GM10248 (cell line): ENCODE data around the gene ZNF777.
"Not testable (repeated sequence)": the region's sequence is repeated elsewhere in the genome, so short reads cannot be mapped to it uniquely, and the experiment has no call there.

Experiments
- CTCF ChIA-PET: fragments of 300-600 bp; sonication (Branson Sonifier 250); formaldehyde crosslinking; extraction: SDS; loops from one replicate; lab custom pipeline; 2021; ENCODE audit warnings: antibody characterized with exemption; lab: Yijun Ruan, JAX
- POLR2A ChIA-PET: fragments of 350-650 bp; sonication (Branson Sonifier 250); formaldehyde crosslinking; extraction: SDS; loops from one replicate; lab custom pipeline; 2020; ENCODE audit warnings: antibody characterized with exemption; lab: Yijun Ruan, JAX
- DNase-seq: peaks from one replicate; pipeline ENCODE4 v3.0.0; 2012; ENCODE audit errors: extremely low spot score
- CTCF ChIP-seq: IDR thresholded peaks from 2 replicates; pipeline ENCODE4 v1.5.1; 2012; ENCODE audit warnings: mild to moderate bottlenecking, low read depth; ENCODE audit errors: extremely low read depth, missing control alignments, control extremely low read depth

Gene ZNF777

GRCh38 chr7:149414745-149415390 is 46.0 kb downstream of the ZNF777 start:
- POLR2A ChIA-PET = no interaction called here
- DNase-seq = no peak
- no peak for TF ChIP-seq CTCF
- CTCF ChIA-PET = interaction anchor here (1.3 kb wide), 1 partner anchor 210 kb away, joined by 3 read pairs; no protein-coding TSS in a partner anchor

DNA sequence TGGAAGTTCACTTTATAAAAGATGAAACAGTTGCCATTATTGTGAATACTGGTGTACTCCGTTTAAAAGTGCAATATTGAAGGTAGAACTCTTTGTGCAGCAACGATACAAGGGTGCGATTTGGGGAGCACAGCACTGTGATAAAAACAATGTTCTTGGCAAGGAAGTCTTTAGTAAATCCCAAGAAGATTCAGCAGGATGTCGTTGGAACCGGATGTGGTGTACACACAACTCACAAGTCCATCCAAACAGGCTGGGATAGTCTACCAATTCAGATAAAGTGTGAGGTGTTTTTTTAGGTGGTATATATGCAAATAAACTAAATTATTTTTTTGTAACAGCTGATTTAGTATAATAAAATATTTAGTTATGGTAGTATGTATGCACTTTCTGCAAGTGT is 46.7 kb downstream of the ZNF777 start:
- no peak for TF ChIP-seq CTCF
- CTCF ChIA-PET = interaction anchor here (1.3 kb wide), 1 partner anchor 211 kb away, joined by 3 read pairs; no protein-coding TSS in a partner anchor
- no peak for DNase-seq
- POLR2A ChIA-PET = no interaction called here

- CTCF ChIA-PET = interaction anchor here (0.9 to 1.3 kb wide), 3 partner anchors 9 to 11 kb away, joined by 3 to 5 read pairs (median 3); no protein-coding TSS in a partner anchor
- POLR2A ChIA-PET, DNase-seq: not testable (repeated sequence)
Measured at GRCh38 chr7:149413083-149413482, 47.8 kb downstream of the ZNF777 start.

DNA sequence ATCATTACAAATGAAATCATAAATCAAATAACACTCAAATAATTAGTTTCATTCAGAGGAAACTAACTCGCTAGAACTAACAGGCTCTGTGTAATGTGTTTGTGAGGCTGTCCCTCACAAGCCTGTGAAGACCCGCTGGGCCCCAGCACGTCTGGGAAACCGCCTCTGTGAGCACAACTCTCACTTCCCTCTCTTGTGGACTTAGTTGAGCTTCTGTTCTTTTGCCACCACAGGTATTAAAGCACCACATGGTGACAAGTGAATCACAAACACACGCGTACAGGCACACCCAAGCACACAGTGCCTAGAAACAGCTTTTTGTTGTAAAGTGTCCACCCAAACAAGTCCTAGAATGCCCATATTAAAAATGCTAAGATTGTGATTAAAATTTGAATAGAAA is 51.0 kb downstream of the ZNF777 start:
- ChIA-PET CTCF (interaction anchor here (1.5 to 4.6 kb wide), 2 partner anchors 13 to 216 kb away, joined by 3 to 26 read pairs; no protein-coding TSS in a partner anchor), POLR2A (no interaction called here)
- DNase-seq = peak; percentile 54
- no peak for TF ChIP-seq CTCF

- DNase-seq = no peak
- ChIA-PET POLR2A (no interaction called here), CTCF (interaction anchor here (1.0 to 1.2 kb wide), 2 partner anchors 11 to 95 kb away, joined by 3 to 4 read pairs; no protein-coding TSS in a partner anchor)
Measured at GRCh38 chr7:149404825-149405224, 56.0 kb downstream of the ZNF777 start.

DNA sequence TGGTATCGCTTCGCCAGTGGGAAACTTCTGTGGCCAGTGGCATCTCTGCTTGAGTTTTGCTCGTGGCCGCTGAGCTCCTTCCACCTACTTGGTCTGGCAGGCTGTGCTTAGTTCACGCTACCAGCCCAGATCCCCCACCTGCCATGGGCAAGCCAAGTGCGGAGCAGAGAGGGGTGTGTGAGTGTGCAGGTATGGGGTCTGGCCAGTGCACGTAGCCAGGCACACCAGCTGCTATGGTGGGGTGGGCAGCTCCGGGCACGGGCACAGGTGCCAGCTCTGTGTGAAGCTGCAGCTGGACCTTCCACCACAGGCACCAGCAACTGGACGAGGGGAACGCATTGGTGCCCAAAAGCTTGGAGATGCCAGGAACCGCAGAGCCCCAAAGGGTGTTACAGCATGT is 56.5 kb downstream of the ZNF777 start:
- CTCF ChIA-PET = interaction anchor here (1.0 to 1.2 kb wide), 2 partner anchors 11 to 94 kb away, joined by 3 to 4 read pairs; no protein-coding TSS in a partner anchor
- TF ChIP-seq CTCF = no peak
- POLR2A ChIA-PET = no interaction called here
- DNase-seq = no peak

More at GRCh38 chr7:149404825-149405224, 56.0 kb downstream of the ZNF777 start:
- TF ChIP-seq CTCF = no peak

DNA sequence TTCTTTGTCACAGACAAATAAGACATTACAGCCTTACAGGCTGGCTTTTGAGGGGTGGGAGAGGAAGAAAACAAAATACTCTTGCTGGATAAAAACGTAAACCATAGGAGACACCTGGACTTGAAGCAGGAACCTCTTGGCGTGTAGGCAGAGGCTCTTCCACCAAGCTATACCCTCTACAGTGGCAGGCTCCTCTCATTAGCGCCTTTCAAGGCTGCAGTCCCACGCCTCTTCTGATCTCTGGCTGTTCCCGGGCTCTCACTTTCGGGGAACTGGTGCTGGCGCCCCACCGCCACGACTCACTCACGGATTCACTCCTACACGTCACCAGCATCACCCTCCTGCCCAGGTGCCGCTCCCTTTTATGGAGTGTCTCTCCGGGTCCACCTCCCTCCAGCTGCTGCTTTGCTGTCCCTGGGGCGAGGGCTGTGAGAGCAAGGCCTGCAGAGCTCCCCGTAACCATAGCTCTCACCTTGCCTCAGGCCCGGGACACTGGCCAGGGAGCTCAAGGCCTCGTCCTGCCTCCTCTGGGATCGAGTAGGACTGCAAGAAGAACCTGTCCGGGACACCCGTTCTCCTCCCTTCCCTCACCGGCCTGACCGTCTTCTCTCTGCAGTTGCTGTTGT is 62.6 kb downstream of the ZNF777 start:
- POLR2A ChIA-PET = no interaction called here

More for the DNA sequence above, 62.6 kb downstream of the ZNF777 start:
- no peak for DNase-seq
- CTCF ChIA-PET = interaction anchor here (0.6 kb wide), 1 partner anchor 393 kb away, joined by 3 read pairs; no protein-coding TSS in a partner anchor
- TF ChIP-seq CTCF = no peak
